Thoracic aorta (tissue), 2 donors: ENCODE measurements around the gene MRAP. TPM values are rescaled to one million over a fixed set of nuclear protein-coding genes. Genes with fewer than 3 reads are reported as not detected.

Experiments
- ATAC-seq: fragments of 150-250 bp; one replicate; pipeline ENCODE4 v1.8.0; 2017; ENCODE audit warnings: low read depth; ENCODE audit not compliant: insufficient number of reproducible peaks, low FRiP score
- DNase-seq: peaks from one replicate; pipeline ENCODE4 v3.0.0-alpha.2; 2020; ENCODE audit warnings: low spot score
- H3K27ac ChIP-seq, 2 donors: fragments of 200-600 bp; sonication (generic); 1 replicate in 1 of 2; 2 replicates in 1 of 2; pipeline ENCODE4 v1.5.1; 2016; ENCODE audit warnings: mild to moderate bottlenecking in 2 of 2, moderate library complexity in 2 of 2
- H3K27me3 ChIP-seq: fragments of 200-600 bp; sonication (generic); replicated peaks from 2 replicates; pipeline ENCODE4 v1.6.0; 2016; ENCODE audit warnings: mild to moderate bottlenecking; ENCODE audit not compliant: insufficient read depth
- H3K36me3 ChIP-seq: fragments of 200-600 bp; sonication (generic); one replicate; pipeline ENCODE4 v1.5.1; 2016
- H3K4me1 ChIP-seq, 2 donors: fragments of 200-600 bp; sonication (generic); 1 replicate in 1 of 2; 2 replicates in 1 of 2; pipeline versions ENCODE4 v1.5.1 to v1.6.0; 2016; ENCODE audit warnings: low read depth in 2 of 2, mild to moderate bottlenecking in 1 of 2; ENCODE audit not compliant: control insufficient read depth in 1 of 2
- H3K4me3 ChIP-seq: fragments of 200-600 bp; sonication (generic); 2 replicates; pipeline ENCODE4 v1.5.1; 2016; ENCODE audit warnings: mild to moderate bottlenecking
- H3K9me3 ChIP-seq: fragments of 200-600 bp; sonication (generic); 2 replicates; pipeline ENCODE4 v1.5.1; 2016
- CTCF ChIP-seq: fragments of 200-600 bp; sonication (generic); IDR thresholded peaks from one replicate; pipeline ENCODE4 v1.5.1; 2019; ENCODE audit warnings: antibody characterized with exemption
- total RNA-seq, 2 donors: library from RNA; depleted of rRNA; stranded (reverse); fragments of >200 nt; gene quantifications; one replicate each; pipeline versions ENCODE4 v1.1.0 to v1.2.3, GENCODE V29; 2016

MRAP gene
- total RNA-seq, 2 donors from 2014 or later: not detected

- Histone ChIP-seq H3K4me1 (no peaks in the 10 kb centered on the region), H3K9me3 (no peaks in the 10 kb centered on the region), H3K27ac (no peak overlapping the region), H3K4me3 (no peak overlapping the region), H3K36me3 (peaks cover 98% of the 10 kb centered on the region), H3K27me3 (no peaks in the 10 kb centered on the region)
- ATAC-seq (no peak), DNase-seq (no peak)
- TF ChIP-seq CTCF: no peak
These were observed 49.3 kb downstream of the MRAP start for GRCh38 chr21:32347977-32348376.

- TF ChIP-seq CTCF: no peak
- Histone ChIP-seq H3K9me3 (no peaks in the 10 kb centered on the region), H3K4me3 (no peak overlapping the region), H3K27me3 (no peaks in the 10 kb centered on the region), H3K27ac (no peak overlapping the region), H3K36me3 (peaks cover 98% of the 10 kb centered on the region), H3K4me1 (no peaks in the 10 kb centered on the region)
- DNase-seq (no peak), ATAC-seq (no peak)
These were observed 50.1 kb downstream of the MRAP start for GRCh38 chr21:32348604-32349332.

GRCh38 chr21:32349333-32349944 lies 50.8 kb downstream of the MRAP start:
- ATAC-seq: no peak
- no peak for DNase-seq
- no peaks in the 10 kb centered on the region for H3K27me3 ChIP-seq
- no peaks in the 10 kb centered on the region for H3K4me1 ChIP-seq
- peaks cover 99% of the 10 kb centered on the region for H3K36me3 ChIP-seq
- TF ChIP-seq CTCF: no peak
- H3K4me3 ChIP-seq: no peak overlapping the region
- no peaks in the 10 kb centered on the region for H3K9me3 ChIP-seq
- H3K27ac ChIP-seq: no peak overlapping the region

GRCh38 chr21:32350211-32350980 lies 51.7 kb downstream of the MRAP start:
- Histone ChIP-seq H3K36me3 (peaks cover 97% of the 10 kb centered on the region), H3K27me3 (no peaks in the 10 kb centered on the region), H3K4me3 (no peak overlapping the region), H3K4me1 (no peaks in the 10 kb centered on the region), H3K9me3 (no peaks in the 10 kb centered on the region), H3K27ac (no peak overlapping the region)
- DNase-seq: no peak
- no peak for ATAC-seq
- TF ChIP-seq CTCF: no peak

- Histone ChIP-seq H3K4me3 (no peak overlapping the region), H3K9me3 (no peaks in the 10 kb centered on the region), H3K4me1 (no peaks in the 10 kb centered on the region), H3K36me3 (peaks cover 97% of the 10 kb centered on the region), H3K27me3 (no peaks in the 10 kb centered on the region), H3K27ac (no peak overlapping the region)
- DNase-seq: no peak
- TF ChIP-seq CTCF: no peak
- ATAC-seq: no peak
These were observed 52.3 kb downstream of the MRAP start for GRCh38 chr21:32350981-32351380.
